ENCODE data around the gene ANGPTL7. TPM values are rescaled to one million over a fixed set of nuclear protein-coding genes. Genes with fewer than 3 reads are reported as not detected.

The ANGPTL7 gene, protein sequence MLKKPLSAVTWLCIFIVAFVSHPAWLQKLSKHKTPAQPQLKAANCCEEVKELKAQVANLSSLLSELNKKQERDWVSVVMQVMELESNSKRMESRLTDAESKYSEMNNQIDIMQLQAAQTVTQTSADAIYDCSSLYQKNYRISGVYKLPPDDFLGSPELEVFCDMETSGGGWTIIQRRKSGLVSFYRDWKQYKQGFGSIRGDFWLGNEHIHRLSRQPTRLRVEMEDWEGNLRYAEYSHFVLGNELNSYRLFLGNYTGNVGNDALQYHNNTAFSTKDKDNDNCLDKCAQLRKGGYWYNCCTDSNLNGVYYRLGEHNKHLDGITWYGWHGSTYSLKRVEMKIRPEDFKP
- 0.23 TPM in 1 of 2 replicates, not detected in the other for total RNA-seq (ENCODE audit: low replicate concordance)

DNA sequence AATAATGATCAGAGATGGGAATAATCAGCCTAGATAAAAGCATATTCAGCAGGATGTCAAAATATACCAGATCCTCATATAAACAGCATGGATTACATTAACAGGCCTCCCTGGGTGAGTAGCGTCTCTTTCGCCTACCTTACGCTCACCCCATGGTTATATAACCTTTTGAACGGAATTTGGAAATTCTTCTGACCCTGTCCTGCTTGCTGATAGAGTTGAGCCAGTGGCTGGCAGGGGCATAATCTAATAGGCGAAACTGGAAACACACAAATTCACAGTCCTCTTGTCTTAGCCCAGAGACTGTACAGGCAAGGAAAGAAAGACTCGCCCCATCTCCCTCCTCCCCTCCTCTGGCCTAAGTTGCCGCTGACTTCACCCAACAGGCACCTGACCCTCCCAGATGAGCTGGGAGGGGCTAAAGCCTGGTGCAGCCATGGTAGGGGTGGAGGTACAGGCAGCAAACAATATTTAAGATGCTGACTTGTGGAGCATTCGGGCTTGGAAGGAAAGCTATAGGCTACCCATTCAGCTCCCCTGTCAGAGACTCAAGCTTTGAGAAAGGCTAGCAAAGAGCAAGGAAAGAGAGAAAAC, at the start of gene ANGPTL7:
Gene ANGPTL7, plus strand, starts transcription at position 498 of the 594 bp plus-strand sequence. CDS start 225 bp downstream, outside the sequence.

Other genes starting within 250 kb of the ANGPTL7 start
- 54.5 and 79.5 TPM in 2 replicates for gene TARDBP, start 176.7 kb upstream of the ANGPTL7 start, total RNA-seq (ENCODE audit: low replicate concordance)
- not detected in 2 replicates for gene MASP2, start 142.1 kb upstream of the ANGPTL7 start, total RNA-seq (ENCODE audit: low replicate concordance)
- 9.5 and 18.5 TPM in 2 replicates for gene SRM, start 129.3 kb upstream of the ANGPTL7 start, total RNA-seq (ENCODE audit: low replicate concordance)
- 21.4 and 33.4 TPM in 2 replicates for gene EXOSC10, start 89.5 kb upstream of the ANGPTL7 start, total RNA-seq (ENCODE audit: low replicate concordance)
- gene MTOR, start 73.2 kb downstream of the ANGPTL7 start, total RNA-seq (ENCODE audit: low replicate concordance): 30.3 and 30.8 TPM in 2 replicates
- 4.6 and 4.7 TPM in 2 replicates for gene UBIAD1, start 83.8 kb downstream of the ANGPTL7 start, total RNA-seq (ENCODE audit: low replicate concordance)

All from smooth muscle cell of the coronary artery (primary cell).